HEK293T (cell line): ENCODE data around the gene SNRNP70.

ENCODE experiments used
- CTCF ChIA-PET: fragments of 350-600 bp; formaldehyde crosslinking; extraction: SDS; loops from one replicate; lab custom pipeline; 2021; ENCODE audit warnings: antibody characterized with exemption, inconsistent platforms; lab: Yijun Ruan, JAX
- POLR2A ChIA-PET: fragments of 350-600 bp; formaldehyde crosslinking; extraction: SDS; loops from one replicate; lab custom pipeline; 2020; ENCODE audit warnings: antibody characterized with exemption, inconsistent platforms; lab: Yijun Ruan, JAX
- DNase-seq: peaks from one replicate; pipeline ENCODE4 v3.0.0; 2012; ENCODE audit warnings: mixed read lengths; ENCODE audit errors: extremely low spot score
- ARNT ChIP-seq: fragments of 450-650 bp; IDR thresholded peaks from 2 replicates; pipeline ENCODE4 v1.6.1; 2017; ENCODE audit warnings: mild to moderate bottlenecking
- BHLHE40 ChIP-seq: fragments of 450-650 bp; IDR thresholded peaks from 2 replicates; pipeline ENCODE4 v1.6.1; 2016; ENCODE audit warnings: mild to moderate bottlenecking, moderate library complexity, borderline replicate concordance
- CTBP1 ChIP-seq: fragments of 450-650 bp; IDR thresholded peaks from 2 replicates; pipeline ENCODE4 v1.6.1; 2016; ENCODE audit warnings: borderline replicate concordance
- ELF4 ChIP-seq: fragments of 450-650 bp; IDR thresholded peaks from 2 replicates; pipeline ENCODE4 v1.6.1; 2017; ENCODE audit warnings: antibody characterized with exemption
- FOXA1 ChIP-seq: fragments of 450-650 bp; IDR thresholded peaks from 2 replicates; pipeline ENCODE4 v1.6.1; 2016; ENCODE audit warnings: mild to moderate bottlenecking
- FOXK2 ChIP-seq: fragments of 450-650 bp; IDR thresholded peaks from 2 replicates; pipeline ENCODE4 v1.6.1; 2016; ENCODE audit warnings: mild to moderate bottlenecking
- FOXM1 ChIP-seq: fragments of 450-650 bp; IDR thresholded peaks from 2 replicates; pipeline ENCODE4 v1.6.1; 2017; ENCODE audit warnings: mild to moderate bottlenecking, borderline replicate concordance
- HDGF ChIP-seq: fragments of 450-650 bp; IDR thresholded peaks from 2 replicates; pipeline ENCODE4 v1.6.1; 2017; ENCODE audit warnings: antibody characterized with exemption, borderline replicate concordance
- L3MBTL2 ChIP-seq: fragments of 450-650 bp; conservative IDR thresholded peaks from 2 replicates; pipeline ENCODE4 v1.6.1; 2016; ENCODE audit warnings: mild to moderate bottlenecking
- LEF1 ChIP-seq: fragments of 450-650 bp; IDR thresholded peaks from 2 replicates; pipeline ENCODE4 v1.6.1; 2017; ENCODE audit warnings: mild to moderate bottlenecking, borderline replicate concordance
- NFRKB ChIP-seq: fragments of 450-650 bp; IDR thresholded peaks from 2 replicates; pipeline ENCODE4 v1.6.1; 2016; ENCODE audit warnings: mild to moderate bottlenecking, moderate library complexity
- SP1 ChIP-seq: fragments of 450-650 bp; IDR thresholded peaks from 2 replicates; pipeline ENCODE4 v1.6.1; 2017
- SUZ12 ChIP-seq: fragments of 450-650 bp; IDR thresholded peaks from 2 replicates; pipeline ENCODE4 v1.6.1; 2016; ENCODE audit warnings: mild to moderate bottlenecking
- TARDBP ChIP-seq: fragments of 450-650 bp; IDR thresholded peaks from 2 replicates; pipeline ENCODE4 v1.6.1; 2016
- ZNF384 ChIP-seq: fragments of 450-650 bp; IDR thresholded peaks from 2 replicates; pipeline ENCODE4 v1.6.1; 2016
- TF ChIP-seq, protein P1 (sequence below): fragments of 450-650 bp; IDR thresholded peaks from 2 replicates; pipeline ENCODE4 v1.6.1; 2016

Gene SNRNP70

DNA sequence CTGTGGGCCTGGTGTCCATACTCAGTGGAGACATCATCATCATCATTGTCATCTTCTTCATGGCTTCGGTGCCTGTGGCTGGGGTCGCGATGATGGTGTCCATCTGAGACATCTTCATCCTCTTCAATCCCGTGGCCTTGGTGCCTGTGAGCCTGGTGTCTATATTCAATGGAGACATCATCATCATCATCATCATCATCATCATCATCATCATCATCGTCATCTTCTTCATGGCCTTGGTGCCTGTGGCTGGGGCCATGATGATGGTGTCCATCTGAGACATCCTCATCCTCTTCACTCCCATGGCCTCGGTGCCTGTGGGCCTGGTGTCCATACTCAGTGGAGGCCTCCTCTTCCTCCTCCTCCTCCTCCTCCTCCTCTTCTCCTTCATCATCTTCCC, 69.0 kb downstream of the SNRNP70 start:
- POLR2A ChIA-PET = no interaction called here
- CTCF ChIA-PET = no interaction called here
- no peak for DNase-seq
- TF ChIP-seq BHLHE40 (no peak), SP1 (no peak), TARDBP (no peak), LEF1 (no peak), FOXM1 (no peak), L3MBTL2 (no peak), SUZ12 (no peak), FOXK2 (no peak), CTBP1 (no peak), NFRKB (no peak)
- TF ChIP-seq, protein P1, sequence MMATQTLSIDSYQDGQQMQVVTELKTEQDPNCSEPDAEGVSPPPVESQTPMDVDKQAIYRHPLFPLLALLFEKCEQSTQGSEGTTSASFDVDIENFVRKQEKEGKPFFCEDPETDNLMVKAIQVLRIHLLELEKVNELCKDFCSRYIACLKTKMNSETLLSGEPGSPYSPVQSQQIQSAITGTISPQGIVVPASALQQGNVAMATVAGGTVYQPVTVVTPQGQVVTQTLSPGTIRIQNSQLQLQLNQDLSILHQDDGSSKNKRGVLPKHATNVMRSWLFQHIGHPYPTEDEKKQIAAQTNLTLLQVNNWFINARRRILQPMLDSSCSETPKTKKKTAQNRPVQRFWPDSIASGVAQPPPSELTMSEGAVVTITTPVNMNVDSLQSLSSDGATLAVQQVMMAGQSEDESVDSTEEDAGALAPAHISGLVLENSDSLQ = no peak

DNA sequence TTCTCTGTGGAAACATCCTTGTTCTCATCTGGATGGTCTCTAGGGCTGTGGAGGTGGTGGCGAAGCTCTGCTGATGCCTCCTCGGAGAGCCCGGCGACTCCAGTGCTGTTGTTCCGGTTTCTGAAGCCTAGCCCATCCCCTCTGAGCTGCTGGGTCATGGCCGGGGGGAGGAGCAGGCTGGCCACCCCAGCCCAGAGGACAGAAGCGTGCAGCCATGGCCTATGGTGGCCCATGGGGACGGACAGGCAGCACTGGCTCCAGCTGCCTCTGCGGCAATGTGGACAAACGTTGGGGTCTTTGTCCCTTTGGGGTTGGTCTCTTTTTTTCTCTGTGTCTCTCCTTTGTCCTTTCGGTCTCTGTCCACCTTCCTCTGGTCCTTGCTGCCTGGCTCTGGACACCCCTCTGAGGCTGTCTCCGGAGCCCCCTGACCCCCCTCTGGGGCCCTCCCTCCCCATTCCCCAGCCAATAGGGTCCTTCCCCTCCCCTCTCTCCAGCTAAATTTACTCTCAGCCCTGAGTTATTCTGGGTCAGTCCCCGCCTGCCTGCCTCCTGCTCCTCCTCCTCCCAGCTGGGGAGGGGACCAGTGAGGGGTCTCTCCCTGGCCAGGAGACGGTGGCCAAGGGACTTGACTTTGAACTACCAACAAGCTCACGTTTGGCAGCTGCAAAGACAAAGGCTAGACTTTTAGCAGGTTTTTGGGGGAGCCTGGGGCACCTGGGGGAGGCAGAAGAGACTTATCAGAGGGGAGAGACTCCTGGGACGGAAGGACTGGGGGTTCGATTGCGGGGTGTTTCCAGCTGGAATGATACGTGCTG, 70.0 kb downstream of the SNRNP70 start, which contains the start of gene HRC:
TSS of gene HRC (minus strand) at position 392 of the 815 bp plus-strand sequence. CDS start at position 233, 159 bp downstream.
- POLR2A ChIA-PET = no interaction called here
- DNase-seq = no peak
- CTCF ChIA-PET = no interaction called here
- no peak for TF ChIP-seq L3MBTL2
- TF ChIP-seq ZNF384 = no peak
- TF ChIP-seq, protein P1 = no peak
- TF ChIP-seq ARNT = no peak
- TF ChIP-seq LEF1 = no peak
- no peak for TF ChIP-seq ELF4
- TF ChIP-seq BHLHE40 = no peak
- no peak for TF ChIP-seq FOXM1
- TF ChIP-seq NFRKB = no peak
- no peak for TF ChIP-seq FOXA1
- TF ChIP-seq SUZ12 = no peak
- no peak for TF ChIP-seq CTBP1
- TF ChIP-seq FOXK2 = no peak
- TF ChIP-seq SP1 = no peak
- no peak for TF ChIP-seq HDGF
- TF ChIP-seq TARDBP = no peak

GRCh38 chr19:49155820-49156346, 70.6 kb downstream of the SNRNP70 start:
- ChIA-PET CTCF (no interaction called here), POLR2A (no interaction called here)
- no peak for DNase-seq
- TF ChIP-seq FOXA1 (no peak), CTBP1 (no peak), L3MBTL2 (no peak), BHLHE40 (no peak), ELF4 (no peak), LEF1 (no peak), ARNT (no peak), FOXK2 (no peak), TARDBP (no peak), SUZ12 (no peak)
- TF ChIP-seq, protein P1 = no peak

DNA sequence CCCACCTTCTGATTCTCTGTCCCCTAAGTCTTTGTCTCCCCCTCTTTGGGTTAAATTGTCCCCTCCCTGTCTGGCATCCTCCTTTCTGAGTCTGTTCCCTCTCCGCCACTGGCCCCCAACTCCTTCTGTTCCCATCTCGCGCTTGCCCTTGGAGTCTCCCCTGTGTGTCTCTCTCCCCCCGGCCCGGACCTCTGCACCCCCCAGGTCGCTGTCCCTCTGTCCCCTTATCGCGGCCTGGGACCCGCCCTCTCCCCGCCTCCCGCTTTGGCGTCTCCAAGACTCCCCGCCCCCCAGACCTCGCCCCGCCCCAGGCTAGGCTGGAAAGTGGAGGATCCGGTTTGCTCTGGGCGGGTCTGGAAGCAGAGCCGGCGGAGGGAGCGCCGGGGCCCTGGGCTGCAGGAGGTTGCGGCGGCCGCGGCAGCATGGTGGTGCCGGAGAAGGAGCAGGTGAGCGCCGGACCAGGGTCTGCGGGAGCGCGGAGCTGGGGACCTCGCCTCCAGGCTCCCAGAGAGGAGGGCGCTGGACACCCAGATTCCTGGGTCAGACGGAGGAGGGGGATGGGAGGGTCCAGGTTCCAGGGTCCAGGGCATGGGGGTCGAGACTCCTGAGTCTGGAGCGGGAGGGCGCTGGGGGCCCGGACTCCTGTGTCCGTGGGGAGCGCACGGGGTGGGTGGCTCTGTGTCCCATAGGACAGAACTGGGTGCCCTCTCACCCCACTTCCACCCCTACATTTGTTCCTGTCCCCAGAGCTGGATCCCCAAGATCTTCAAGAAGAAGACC, 72.4 kb downstream of the SNRNP70 start, which contains the start of gene TRPM4:
TSS of gene TRPM4 (plus strand) at position 348 of the 780 bp plus-strand sequence. CDS start at position 423, 75 bp downstream.
- ChIA-PET POLR2A (no interaction called here), CTCF (no interaction called here)
- DNase-seq = peak; percentile 80
- TF ChIP-seq HDGF (no peak), FOXK2 (no peak), BHLHE40 (no peak), FOXA1 (no peak), TARDBP (no peak), SP1 (no peak), ARNT (no peak), NFRKB (no peak), SUZ12 (no peak), CTBP1 (no peak), ELF4 (no peak), FOXM1 (no peak), LEF1 (no peak), ZNF384 (no peak), L3MBTL2 (no peak; the same call in 1 of the 2 replicates)
- TF ChIP-seq, protein P1 = no peak
